Common myeloid progenitor, CD34-positive (primary cell): ENCODE data around the gene CCDC61. TPM values are rescaled to one million over a fixed set of nuclear protein-coding genes. Genes with fewer than 3 reads are reported as not detected.

Experiments used
- CTCF ChIA-PET: fragments of 350-600 bp; sonication (Branson Sonifier 250); formaldehyde crosslinking; loops from one replicate; lab custom pipeline; 2021; ENCODE audit warnings: antibody characterized with exemption; lab: Charles Lee
- POLR2A ChIA-PET: fragments of 350-600 bp; sonication (Branson Sonifier 250); formaldehyde crosslinking; loops from one replicate; lab custom pipeline; 2021; ENCODE audit warnings: antibody characterized with exemption; lab: Charles Lee
- DNase-seq, 3 donors: peaks; one replicate each; pipeline versions ENCODE4 v3.0.0 to v3.0.0-alpha.2; 2013
- H3K27ac ChIP-seq, 2 experiments: 1 replicate in 1 of 2; 2 replicates in 1 of 2; pipeline ENCODE4 v1.7.0; 2013; ENCODE audit warnings: inconsistent platforms in 2 of 2, low read length in 2 of 2, mild to moderate bottlenecking in 2 of 2, low read depth in 1 of 2, moderate library complexity in 1 of 2; ENCODE audit not compliant: severe bottlenecking in 2 of 2, insufficient read depth in 1 of 2, poor library complexity in 1 of 2
- H3K27me3 ChIP-seq, 5 experiments: replicated peaks in 2 of 5; 1 replicate in 3 of 5; 2 replicates in 2 of 5; pipeline versions ENCODE4 v1.6.1 to v1.7.0; 2013; ENCODE audit warnings: low read length in 4 of 5, mild to moderate bottlenecking in 2 of 5, moderate library complexity in 2 of 5, inconsistent platforms in 1 of 5; ENCODE audit not compliant: insufficient read depth in 5 of 5, control insufficient read depth in 4 of 5
- H3K36me3 ChIP-seq, 4 experiments: 1 replicate in 2 of 4; 2 replicates in 2 of 4; pipeline versions ENCODE4 v1.6.1 to v1.7.0; 2013; ENCODE audit warnings: low read length in 3 of 4, control low read depth in 1 of 4, mild to moderate bottlenecking in 1 of 4; ENCODE audit not compliant: control insufficient read depth in 4 of 4, insufficient read depth in 4 of 4
- H3K4me1 ChIP-seq, 4 experiments: 1 replicate in 3 of 4; 2 replicates in 1 of 4; pipeline versions ENCODE4 v1.6.1 to v1.7.1; 2013; ENCODE audit warnings: low read length in 3 of 4, mild to moderate bottlenecking in 3 of 4, control low read depth in 1 of 4, inconsistent platforms in 1 of 4, moderate library complexity in 1 of 4; ENCODE audit not compliant: control insufficient read depth in 4 of 4, insufficient read depth in 4 of 4; ENCODE audit errors: control extremely low read depth in 1 of 4
- H3K4me3 ChIP-seq, 7 experiments: 1 replicate in 4 of 7; 2 replicates in 3 of 7; pipeline versions ENCODE4 v1.5.1 to v1.7.0; 2013; ENCODE audit warnings: mild to moderate bottlenecking in 7 of 7, low read length in 6 of 7, moderate library complexity in 6 of 7, inconsistent platforms in 2 of 7, low read depth in 2 of 7, control low read depth in 1 of 7; ENCODE audit not compliant: insufficient read depth in 4 of 7, control insufficient read depth in 1 of 7; ENCODE audit errors: extremely low read depth in 1 of 7
- H3K9me3 ChIP-seq, 5 experiments: 1 replicate in 4 of 5; 2 replicates in 1 of 5; pipeline versions ENCODE4 v1.6.1 to v1.7.1; 2013; ENCODE audit warnings: low read length in 4 of 5, mild to moderate bottlenecking in 2 of 5, inconsistent platforms in 1 of 5, low read depth in 1 of 5, moderate library complexity in 1 of 5; ENCODE audit not compliant: control insufficient read depth in 4 of 5, insufficient read depth in 2 of 5; ENCODE audit errors: control extremely low read depth in 1 of 5
- WGBS: methylation state at CpG from one replicate; pipeline ENCODE4 v1.1.5; 2013; ENCODE audit not compliant: insufficient coverage; 5-methylcytosine and 5-hydroxymethylcytosine counted together
- polyA plus RNA-seq: library from polyadenylated mRNA; unstranded; fragments of 120-200 nt; gene quantifications from one replicate; pipeline ENCODE4 v1.2.1, GENCODE V29; 2013

Gene CCDC61
- polyA plus RNA-seq = 9.3 TPM

- Histone ChIP-seq H3K27ac (peak within 1 kb of the TSS in 1 of 2 experiments; percentile 82), H3K4me1 (peaks cover 6 to 19% (median 12%) of the 10 kb centered on the region in 4 experiments), H3K27me3 (peaks cover 0 to 13% (median 6%) of the 10 kb centered on the region in 5 experiments), H3K9me3 (no peaks in the 10 kb centered on the region), H3K36me3 (peaks cover 0 to 7% (median 0%) of the 10 kb centered on the region in 4 experiments), H3K4me3 (peak within 1 kb of the TSS; percentile 75 to 88 (median 80))
- DNase-seq = peak; percentile 99 to 100 (median 99)
- CTCF ChIA-PET = interaction anchor here (1.2 kb wide), 1 partner anchor 11 kb away, joined by 3 read pairs; no protein-coding TSS in a partner anchor
- POLR2A ChIA-PET = no interaction called here
- 0% methylated on average over 23 of the region's 34 CpGs for WGBS
Observed at GRCh38 chr19:45994998-45995714, at the start of gene CCDC61. Gene CCDC61, plus strand, starts transcription at chr19:45995467. Its CDS starts 7,552 bp downstream, at chr19:46003019.

GRCh38 chr19:45947926-45948325 is 47.3 kb upstream of the CCDC61 start:
- H3K27ac ChIP-seq = no peak overlapping the region
- no peak for DNase-seq
- 100% methylated on average over 1 of the region's 1 CpG for WGBS
- peaks cover 0 to 5% (median 4%) of the 10 kb centered on the region in 4 experiments for H3K4me1 ChIP-seq
- POLR2A ChIA-PET = no interaction called here
- no peaks in the 10 kb centered on the region for H3K36me3 ChIP-seq
- CTCF ChIA-PET = no interaction called here
- H3K9me3 ChIP-seq = peaks cover 0 to 4% (median 0%) of the 10 kb centered on the region in 5 experiments
- H3K27me3 ChIP-seq = peaks cover 0 to 26% (median 4%) of the 10 kb centered on the region in 5 experiments
- no peak overlapping the region for H3K4me3 ChIP-seq

GRCh38 chr19:45952341-45952685 is 43.0 kb upstream of the CCDC61 start:
- Histone ChIP-seq H3K9me3 (peaks cover 0 to 2% (median 0%) of the 10 kb centered on the region in 5 experiments), H3K4me3 (no peak overlapping the region), H3K4me1 (peaks cover 0 to 10% (median 7%) of the 10 kb centered on the region in 4 experiments), H3K36me3 (no peaks in the 10 kb centered on the region), H3K27ac (no peak overlapping the region), H3K27me3 (peaks cover 0 to 40% (median 3%) of the 10 kb centered on the region in 5 experiments)
- DNase-seq = no peak
- ChIA-PET CTCF (interaction anchor here (0.9 kb wide), 1 partner anchor 10 kb away, joined by 5 read pairs; no protein-coding TSS in a partner anchor), POLR2A (no interaction called here)
- 60% methylated on average over 6 of the region's 8 CpGs for WGBS

GRCh38 chr19:45952686-45953505 is 42.4 kb upstream of the CCDC61 start:
- Histone ChIP-seq H3K9me3 (peaks cover 0 to 2% (median 0%) of the 10 kb centered on the region in 5 experiments), H3K27ac (no peak overlapping the region), H3K4me3 (peak overlapping the region in 3 of 7 experiments; percentile 4 to 54 (median 40)), H3K36me3 (no peaks in the 10 kb centered on the region), H3K4me1 (peaks cover 0 to 10% (median 7%) of the 10 kb centered on the region in 4 experiments), H3K27me3 (peaks cover 0 to 37% (median 3%) of the 10 kb centered on the region in 5 experiments)
- ChIA-PET CTCF (interaction anchor here (0.9 to 1.2 kb wide), 2 partner anchors 10 to 24 kb away, joined by 4 to 5 read pairs; no protein-coding TSS in a partner anchor), POLR2A (no interaction called here)
- DNase-seq = peak; percentile 40 to 71 (median 65)
- 6% methylated on average over 22 of the region's 43 CpGs for WGBS

- peaks cover 0 to 2% (median 0%) of the 10 kb centered on the region in 5 experiments for H3K9me3 ChIP-seq
- no peak overlapping the region for H3K27ac ChIP-seq
- H3K27me3 ChIP-seq = peaks cover 2 to 43% (median 3%) of the 10 kb centered on the region in 5 experiments
- POLR2A ChIA-PET = no interaction called here
- CTCF ChIA-PET = interaction anchor here (1.2 kb wide), 1 partner anchor 24 kb away, joined by 4 read pairs; no protein-coding TSS in a partner anchor
- peaks cover 0 to 10% (median 7%) of the 10 kb centered on the region in 4 experiments for H3K4me1 ChIP-seq
- H3K4me3 ChIP-seq = no peak overlapping the region
- 95% methylated on average over 6 of the region's 8 CpGs for WGBS
- H3K36me3 ChIP-seq = no peaks in the 10 kb centered on the region
- DNase-seq = no peak
Observed at GRCh38 chr19:45953676-45954075, 41.6 kb upstream of the CCDC61 start.

- POLR2A ChIA-PET = no interaction called here
- Histone ChIP-seq H3K36me3 (no peaks in the 10 kb centered on the region), H3K4me3 (no peak overlapping the region), H3K9me3 (peaks cover 0 to 2% (median 0%) of the 10 kb centered on the region in 5 experiments), H3K27ac (no peak overlapping the region), H3K27me3 (peaks cover 3 to 47% (median 4%) of the 10 kb centered on the region in 5 experiments), H3K4me1 (peaks cover 0 to 10% (median 7%) of the 10 kb centered on the region in 4 experiments)
- WGBS = 39% methylated on average over 5 of the region's 9 CpGs
- CTCF ChIA-PET = interaction anchor here (1.1 to 1.2 kb wide), 2 partner anchors 25 to 53 kb away, joined by 3 to 4 read pairs; no protein-coding TSS in a partner anchor
- DNase-seq = peak in 1 of 3 donors; percentile 39
Observed at GRCh38 chr19:45954156-45954555, 41.1 kb upstream of the CCDC61 start.
